RWPE1 (cell line): ENCODE results near the gene DMGDH.
A peak's percentile ranks its signal among the peaks of the same experiment; 100 is the strongest.

Source experiments
- CTCF ChIA-PET: fragments of 350-600 bp; sonication (Branson Sonifier 250); formaldehyde crosslinking; extraction: SDS; loops from one replicate; lab custom pipeline; 2021; lab: Yijun Ruan, JAX
- POLR2A ChIA-PET: fragments of 400-600 bp; formaldehyde crosslinking; extraction: SDS; loops from one replicate; lab custom pipeline; 2020; ENCODE audit warnings: antibody characterized with exemption; ENCODE audit not compliant: low non-redundant PET; lab: Yijun Ruan, JAX
- DNase-seq: peaks from one replicate; pipeline ENCODE4 v3.0.0; 2012; ENCODE audit warnings: low spot score
- H3K27ac ChIP-seq: fragments of 450-650 bp; 2 replicates; pipeline ENCODE4 v1.5.1; 2017
- CTCF ChIP-seq: fragments of 450-650 bp; conservative IDR thresholded peaks from 2 replicates; pipeline ENCODE4 v1.5.1; 2017; ENCODE audit warnings: low read depth, mild to moderate bottlenecking

DMGDH gene

GRCh38 chr5:79025054-79025472 is 44.4 kb downstream of the DMGDH start:
- CTCF ChIA-PET, result interaction anchor here (0.6 to 6.7 kb wide), 79 partner anchors 9 to 1959 kb away, joined by 3 to 115 read pairs (median 4); partner anchors contain the start of genes ARSB and JMY
- peak; percentile 72 for DNase-seq
- TF ChIP-seq CTCF, result peak; percentile 99
- no peak overlapping the region for H3K27ac ChIP-seq
- POLR2A ChIA-PET, result no interaction called here

GRCh38 chr5:79023947-79024346 is 45.5 kb downstream of the DMGDH start:
- no peak overlapping the region for H3K27ac ChIP-seq
- no peak for DNase-seq
- ChIA-PET POLR2A (no interaction called here), CTCF (interaction anchor here (0.6 to 6.7 kb wide), 23 partner anchors 8 to 1280 kb away, joined by 3 to 115 read pairs (median 5); no protein-coding TSS in a partner anchor)
- TF ChIP-seq CTCF, result no peak

GRCh38 chr5:79023348-79023747 is 46.1 kb downstream of the DMGDH start:
- POLR2A ChIA-PET, result no interaction called here
- CTCF ChIA-PET, result interaction anchor here (0.6 to 6.7 kb wide), 4 partner anchors 106 to 1030 kb away, joined by 3 to 115 read pairs (median 5); no protein-coding TSS in a partner anchor
- no peak for DNase-seq
- H3K27ac ChIP-seq, result no peak overlapping the region
- no peak for TF ChIP-seq CTCF

GRCh38 chr5:79022771-79023170 is 46.7 kb downstream of the DMGDH start:
- no peak for TF ChIP-seq CTCF
- no peak overlapping the region for H3K27ac ChIP-seq
- POLR2A ChIA-PET, result no interaction called here
- CTCF ChIA-PET, result interaction anchor here (0.6 to 6.7 kb wide), 5 partner anchors 12 to 1060 kb away, joined by 3 to 115 read pairs (median 8); no protein-coding TSS in a partner anchor
- no peak for DNase-seq

GRCh38 chr5:79021753-79022152 is 47.7 kb downstream of the DMGDH start:
- DNase-seq, result no peak
- no peak for TF ChIP-seq CTCF
- POLR2A ChIA-PET, result no interaction called here
- H3K27ac ChIP-seq, result no peak overlapping the region
- CTCF ChIA-PET, result interaction anchor here (0.5 to 6.7 kb wide), 21 partner anchors 10 to 1075 kb away, joined by 3 to 115 read pairs (median 5); no protein-coding TSS in a partner anchor

- POLR2A ChIA-PET, result no interaction called here
- DNase-seq, result peak; percentile 60
Measured at GRCh38 chr5:79020861-79021561, 48.5 kb downstream of the DMGDH start.

More at GRCh38 chr5:79020861-79021561, 48.5 kb downstream of the DMGDH start:
- peak; percentile 95 for TF ChIP-seq CTCF
- no peak overlapping the region for H3K27ac ChIP-seq
- CTCF ChIA-PET, result interaction anchor here (0.5 to 6.7 kb wide), 38 partner anchors 10 to 1309 kb away, joined by 3 to 115 read pairs (median 3); partner anchors contain the start of gene ARSB
